ENCODE results near the gene THBD.
A peak's percentile ranks its signal among the peaks of the same experiment; 100 is the strongest.

THBD gene

GRCh38 chr20:23060629-23061028 is 11.2 kb upstream of the THBD start:
- in situ Hi-C loops (cut with HindIII; ENCODE audit: low sequenced_read_pairs), result loop anchor here (5.0 kb wide), 1 partner anchor 57 kb away; no protein-coding TSS in a partner anchor
- no peak overlapping the region for H3K4me3 ChIP-seq (ENCODE audit: low read depth, low read length)
- no peak for DNase-seq (ENCODE audit: low read depth)
- no peak for TF ChIP-seq CTCF (IDR thresholded peaks at IDR 0.05; ENCODE audit: low read depth, low read length, missing control alignments)

GRCh38 chr20:23059846-23060245 is 10.4 kb upstream of the THBD start:
- in situ Hi-C loops (cut with HindIII; ENCODE audit: low sequenced_read_pairs), result loop anchor here (5.0 kb wide), 1 partner anchor 57 kb away; no protein-coding TSS in a partner anchor
- no peak for TF ChIP-seq CTCF (IDR thresholded peaks at IDR 0.05; ENCODE audit: low read depth, low read length, missing control alignments)
- no peak for DNase-seq (ENCODE audit: low read depth)

GRCh38 chr20:23059001-23059400 is 9.5 kb upstream of the THBD start:
- no peak for DNase-seq (ENCODE audit: low read depth)
- in situ Hi-C loops (cut with HindIII; ENCODE audit: low sequenced_read_pairs), result no loop called here
- H3K4me3 ChIP-seq (ENCODE audit: low read depth, low read length), result no peak overlapping the region
- TF ChIP-seq CTCF (IDR thresholded peaks at IDR 0.05; ENCODE audit: low read depth, low read length, missing control alignments), result no peak

More at GRCh38 chr20:23059846-23060245, 10.4 kb upstream of the THBD start:
- H3K4me3 ChIP-seq (ENCODE audit: low read depth, low read length), result no peak overlapping the region

GRCh38 chr20:23058240-23058639 is 8.8 kb upstream of the THBD start:
- no peak overlapping the region for H3K4me3 ChIP-seq (ENCODE audit: low read depth, low read length)
- no peak for DNase-seq (ENCODE audit: low read depth)
- peak; percentile 17 for TF ChIP-seq CTCF (IDR thresholded peaks at IDR 0.05; ENCODE audit: low read depth, low read length, missing control alignments)
- in situ Hi-C loops (cut with HindIII; ENCODE audit: low sequenced_read_pairs), result no loop called here

GRCh38 chr20:23052904-23053303 is 3.4 kb upstream of the THBD start:
- no peak overlapping the region for H3K4me3 ChIP-seq (ENCODE audit: low read depth, low read length)
- in situ Hi-C loops (cut with HindIII; ENCODE audit: low sequenced_read_pairs), result no loop called here
- DNase-seq (ENCODE audit: low read depth), result no peak
- TF ChIP-seq CTCF (IDR thresholded peaks at IDR 0.05; ENCODE audit: low read depth, low read length, missing control alignments), result no peak

GRCh38 chr20:23050847-23051627 is 1.6 kb upstream of the THBD start:
- peak overlapping the region; percentile 45 for H3K4me3 ChIP-seq (ENCODE audit: low read depth, low read length)
- peak; percentile 52 for DNase-seq (ENCODE audit: low read depth)
- TF ChIP-seq CTCF (IDR thresholded peaks at IDR 0.05; ENCODE audit: low read depth, low read length, missing control alignments), result peak; percentile 79
- in situ Hi-C loops (cut with HindIII; ENCODE audit: low sequenced_read_pairs), result no loop called here

All from astrocyte of the cerebellum (primary cell).